CD14-positive monocyte (primary cell): ENCODE measurements around the gene SLC35E1. TPM values are rescaled to one million over a fixed set of nuclear protein-coding genes. Genes with fewer than 3 reads are reported as not detected.
A peak's percentile ranks its signal among the peaks of the same experiment; 100 is the strongest.
"Not testable (repeated sequence)": the region's sequence is repeated elsewhere in the genome, so short reads cannot be mapped to it uniquely, and the experiment has no call there.

Experiments
- DNase-seq, 3 donors: peaks; one replicate each; pipeline ENCODE4 v3.0.0-alpha.2; 2011 to 2022
- H2AFZ ChIP-seq: 2 replicates; pipeline ENCODE4 v1.6.0; 2012; ENCODE audit warnings: mild to moderate bottlenecking, low read depth, low read length, inconsistent platforms; ENCODE audit not compliant: insufficient read depth, poor library complexity, severe bottlenecking
- H3K27ac ChIP-seq, 2 donors: 1 replicate in 1 of 2; 2 replicates in 1 of 2; pipeline ENCODE4 v1.5.1; 2012 to 2013; ENCODE audit warnings: low read length in 2 of 2, control low read depth in 1 of 2, inconsistent platforms in 1 of 2, low read depth in 1 of 2, mild to moderate bottlenecking in 1 of 2
- H3K27me3 ChIP-seq, 2 donors: one replicate each; pipeline versions ENCODE4 v1.6.0 to v1.6.1; 2011 to 2013; ENCODE audit warnings: low read length in 2 of 2; ENCODE audit not compliant: control insufficient read depth in 2 of 2, insufficient read depth in 2 of 2
- H3K36me3 ChIP-seq, 2 donors: replicated peaks in 1 of 2; 1 replicate in 1 of 2; 2 replicates in 1 of 2; pipeline versions ENCODE4 v1.5.1 to v1.6.1; 2012 to 2013; ENCODE audit warnings: low read length in 2 of 2, control low read depth in 1 of 2, inconsistent platforms in 1 of 2, mild to moderate bottlenecking in 1 of 2; ENCODE audit not compliant: insufficient read depth in 2 of 2, control insufficient read depth in 1 of 2
- H3K4me1 ChIP-seq, 2 donors: 1 replicate in 1 of 2; 2 replicates in 1 of 2; pipeline versions ENCODE4 v1.5.1 to v1.6.1; 2012 to 2013; ENCODE audit warnings: low read length in 2 of 2, control low read depth in 1 of 2, inconsistent platforms in 1 of 2, mild to moderate bottlenecking in 1 of 2, moderate library complexity in 1 of 2; ENCODE audit not compliant: insufficient read depth in 2 of 2, control insufficient read depth in 1 of 2
- H3K4me2 ChIP-seq: replicated peaks from 2 replicates; pipeline ENCODE3; 2012; ENCODE audit warnings: low read length, moderate library complexity, mild to moderate bottlenecking; ENCODE audit not compliant: poor library complexity, severe bottlenecking; ENCODE audit errors: extremely low read depth
- H3K4me3 ChIP-seq, 3 experiments: fragments of 200-600 bp in 1 of 3; sonication (generic) in 1 of 3; replicated peaks in 1 of 3; 1 replicate in 2 of 3; 2 replicates in 1 of 3; pipeline ENCODE4 v1.5.1; 2011 to 2013; ENCODE audit warnings: low read length in 3 of 3, mild to moderate bottlenecking in 3 of 3, control low read depth in 2 of 3, low read depth in 2 of 3, inconsistent platforms in 1 of 3, moderate library complexity in 1 of 3
- H3K79me2 ChIP-seq: 2 replicates; pipeline ENCODE4 v1.6.0; 2012; ENCODE audit warnings: mild to moderate bottlenecking, control low read depth, inconsistent platforms, low read length, moderate library complexity; ENCODE audit not compliant: insufficient read depth
- H3K9ac ChIP-seq: 2 replicates; pipeline ENCODE4 v1.6.0; 2017; ENCODE audit warnings: low read length, mild to moderate bottlenecking; ENCODE audit not compliant: insufficient read depth, poor library complexity, severe bottlenecking
- H3K9me3 ChIP-seq, 2 donors: replicated peaks in 1 of 2; 1 replicate in 1 of 2; 2 replicates in 1 of 2; pipeline versions ENCODE4 v1.5.1 to v1.6.1; 2012 to 2013; ENCODE audit warnings: low read length in 2 of 2, control low read depth in 1 of 2; ENCODE audit not compliant: control insufficient read depth in 1 of 2, insufficient read depth in 1 of 2
- H4K20me1 ChIP-seq: 2 replicates; pipeline ENCODE4 v1.6.0; 2012; ENCODE audit warnings: mild to moderate bottlenecking, low read length, control low read depth, moderate library complexity; ENCODE audit not compliant: insufficient read depth
- H3K27ac Mint-ChIP-seq, 7 donors: one replicate each; pipeline ENCODE4 v1.8.0; 2020; ENCODE audit warnings: mild to moderate bottlenecking in 7 of 7, mixed read lengths in 7 of 7, moderate library complexity in 6 of 7, inconsistent platforms in 2 of 7
- H3K27me3 Mint-ChIP-seq, 3 donors: one replicate each; pipeline ENCODE4 v1.8.0; 2021 to 2022; ENCODE audit warnings: low read depth in 3 of 3, mild to moderate bottlenecking in 3 of 3, mixed read lengths in 3 of 3, moderate library complexity in 3 of 3, inconsistent platforms in 1 of 3
- H3K36me3 Mint-ChIP-seq, 2 donors: one replicate each; pipeline ENCODE4 v1.8.0; 2020; ENCODE audit warnings: mixed read lengths in 2 of 2, inconsistent platforms in 1 of 2, mild to moderate bottlenecking in 1 of 2
- H3K4me1 Mint-ChIP-seq: one replicate; pipeline ENCODE4 v1.8.0; 2020; ENCODE audit warnings: mild to moderate bottlenecking, mixed read lengths
- H3K4me3 Mint-ChIP-seq, 2 donors: one replicate each; pipeline ENCODE4 v1.8.0; 2020; ENCODE audit warnings: mild to moderate bottlenecking in 2 of 2, mixed read lengths in 2 of 2, moderate library complexity in 1 of 2
- H3K9me3 Mint-ChIP-seq, 7 donors: one replicate each; pipeline ENCODE4 v1.8.0; 2020 to 2022; ENCODE audit warnings: mixed read lengths in 7 of 7, mild to moderate bottlenecking in 6 of 7, moderate library complexity in 6 of 7, inconsistent platforms in 2 of 7
- CTCF ChIP-seq: fragments of 200-600 bp; IDR thresholded peaks from one replicate; pipeline ENCODE4 v1.8.0; 2022; ENCODE audit warnings: antibody characterized with exemption, mild to moderate bottlenecking
- WGBS: methylation state at CpG from one replicate; pipeline ENCODE4 v1.1.5; 2013; ENCODE audit warnings: missing lambda C conversion rate; ENCODE audit not compliant: insufficient coverage; 5-methylcytosine and 5-hydroxymethylcytosine counted together
- intact Hi-C, 2 donors: fragments of 100-400 bp; cut with micrococcal nuclease; formaldehyde crosslinking; loops; one replicate each; pipeline versions ENCODE4 v1.15.0 to v1.15.1; 2023
- polyA plus RNA-seq, 3 donors: library from polyadenylated mRNA; depleted of rRNA in 1 of 3; unstranded in 2 of 3; stranded (reverse) in 1 of 3; fragments of 300-500 nt in 2 of 3; fragments of >200 nt in 1 of 3; fragmentation: Illumina TruSeq in 2 of 3; gene quantifications; 1 replicate in 2 of 3; 2 replicates in 1 of 3; pipeline ENCODE4 v1.2.3, GENCODE V29; 2012 to 2021

SLC35E1 gene
- polyA plus RNA-seq, 3 donors = 12.1 to 28.8 (median 13.5) TPM

- H3K27ac Mint-ChIP-seq = peak overlapping the region in 1 of 7 donors; percentile 50
- Histone ChIP-seq H3K36me3 (peaks cover 21 to 29% of the 10 kb centered on the region in 2 donors), H3K4me3 (no peak overlapping the region), H3K79me2 (no peaks in the 10 kb centered on the region), H3K27me3 (no peaks in the 10 kb centered on the region), H3K9ac (no peak overlapping the region), H3K9me3 (no peaks in the 10 kb centered on the region), H3K4me2 (no peak overlapping the region), H3K27ac (no peak overlapping the region), H4K20me1 (peaks cover 5% of the 10 kb centered on the region), H3K4me1 (no peaks in the 10 kb centered on the region), H2AFZ (no peak overlapping the region)
- H3K27me3 Mint-ChIP-seq = peaks cover 0 to 2% (median 0%) of the 10 kb centered on the region in 3 donors
- intact Hi-C loops = no loop called here
- no peak for DNase-seq
- H3K9me3 Mint-ChIP-seq = no peaks in the 10 kb centered on the region
- no peak overlapping the region for H3K4me3 Mint-ChIP-seq
- TF ChIP-seq CTCF = no peak
- no peaks in the 10 kb centered on the region for H3K4me1 Mint-ChIP-seq
- 98% methylated on average over 8 of the region's 24 CpGs for WGBS
- peaks cover 28 to 31% of the 10 kb centered on the region in 2 donors for H3K36me3 Mint-ChIP-seq
These were observed 57.7 kb downstream of the SLC35E1 start for GRCh38 chr19:16514383-16515019.

GRCh38 chr19:16512611-16513010 is 59.6 kb downstream of the SLC35E1 start:
- H2AFZ ChIP-seq, H3K9me3 Mint-ChIP-seq, DNase-seq, H3K27me3 Mint-ChIP-seq, H3K4me3 Mint-ChIP-seq, H3K79me2 ChIP-seq, H3K4me3 ChIP-seq, H3K27ac ChIP-seq, intact Hi-C loops, H3K9me3 ChIP-seq, H3K4me2 ChIP-seq, H3K4me1 Mint-ChIP-seq, H3K27me3 ChIP-seq, H3K9ac ChIP-seq, H3K4me1 ChIP-seq, H4K20me1 ChIP-seq: not testable (repeated sequence)
- 96% methylated on average over 9 of the region's 10 CpGs for WGBS
- H3K36me3 Mint-ChIP-seq = peaks cover 12 to 17% of the 10 kb centered on the region in 2 donors
- peak overlapping the region in 1 of 7 donors; percentile 32 for H3K27ac Mint-ChIP-seq
- H3K36me3 ChIP-seq = peaks cover 10% of the 10 kb centered on the region in 2 donors
